Measurements from ENCODE around the gene TRPC4AP.

The TRPC4AP gene

GRCh38 chr20:35106827-35107380 lies 14.3 kb upstream of the TRPC4AP start:
- no peak overlapping the region for H3K4me3 ChIP-seq (ENCODE audit: low read length)
- TF ChIP-seq CTCF (IDR thresholded peaks at IDR 0.05; ENCODE audit: insufficient read depth, low read depth, low read length, missing control alignments), result no peak
- DNase-seq (ENCODE audit: low read depth), result peak; percentile 9

GRCh38 chr20:35104685-35105295 lies 12.2 kb upstream of the TRPC4AP start:
- H3K4me3 ChIP-seq (ENCODE audit: low read length), result no peak overlapping the region
- peak; percentile 10 for DNase-seq (ENCODE audit: low read depth)
- no peak for TF ChIP-seq CTCF (IDR thresholded peaks at IDR 0.05; ENCODE audit: insufficient read depth, low read depth, low read length, missing control alignments)

GRCh38 chr20:35101620-35102019 lies 9.0 kb upstream of the TRPC4AP start:
- DNase-seq (ENCODE audit: low read depth), result no peak
- no peak for TF ChIP-seq CTCF (IDR thresholded peaks at IDR 0.05; ENCODE audit: insufficient read depth, low read depth, low read length, missing control alignments)
- no peak overlapping the region for H3K4me3 ChIP-seq (ENCODE audit: low read length)

GRCh38 chr20:35093267-35093884 lies 769 bp upstream of the TRPC4AP start:
- H3K4me3 ChIP-seq (ENCODE audit: low read length), result peak overlapping the region; percentile 14
- TF ChIP-seq CTCF (IDR thresholded peaks at IDR 0.05; ENCODE audit: insufficient read depth, low read depth, low read length, missing control alignments), result no peak
- peak; percentile 78 for DNase-seq (ENCODE audit: low read depth)

- TF ChIP-seq CTCF (IDR thresholded peaks at IDR 0.05; ENCODE audit: insufficient read depth, low read depth, low read length, missing control alignments), result no peak
- peak overlapping the region; percentile 85 for H3K4me3 ChIP-seq (ENCODE audit: low read length)
- no peak for DNase-seq (ENCODE audit: low read depth)
These were observed 637 bp downstream of the TRPC4AP start for GRCh38 chr20:35091816-35092523.

GRCh38 chr20:35088231-35089145 lies 4.1 kb downstream of the TRPC4AP start:
- peak; percentile 15 for DNase-seq (ENCODE audit: low read depth)
- no peak for TF ChIP-seq CTCF (IDR thresholded peaks at IDR 0.05; ENCODE audit: insufficient read depth, low read depth, low read length, missing control alignments)
- no peak overlapping the region for H3K4me3 ChIP-seq (ENCODE audit: low read length)
